ENCODE measurements around the gene COG2.

DNA sequence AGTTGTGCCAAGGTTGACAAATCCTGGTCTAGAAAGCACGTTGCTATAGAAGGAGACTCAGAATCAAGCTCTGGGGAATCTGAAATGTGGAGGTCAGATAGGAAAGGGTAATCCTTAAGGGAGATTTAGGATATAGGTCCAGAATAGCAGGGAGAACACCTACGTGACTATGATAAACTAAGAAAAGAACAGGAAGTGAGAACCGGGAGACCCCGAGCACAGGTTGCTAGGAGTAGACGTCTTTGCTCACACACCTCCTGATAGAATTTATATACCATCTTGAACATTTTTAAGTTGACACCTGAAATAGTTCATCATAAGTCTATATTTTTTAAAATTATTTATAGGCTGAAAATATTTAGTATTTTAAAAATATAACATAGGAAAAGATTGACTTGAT, 7.9 kb upstream of the COG2 start:
- TF ChIP-seq EZH2phosphoT487 (IDR thresholded peaks at IDR 0.05; ENCODE audit: insufficient read depth, low read depth) (no peak), EZH2 (IDR thresholded peaks at IDR 0.05; ENCODE audit: insufficient read depth, poor library complexity, severe bottlenecking) (no peak)

All from GM23248 (cell line).